CD4-positive, alpha-beta memory T cell (primary cell): Measurements from ENCODE around the gene EIF2B4. TPM values are rescaled to one million over a fixed set of nuclear protein-coding genes. Genes with fewer than 3 reads are reported as not detected.

ENCODE experiments used
- CTCF ChIA-PET: fragments of 350-600 bp; sonication (Branson Sonifier 250); formaldehyde crosslinking; loops from one replicate; lab custom pipeline; 2021; ENCODE audit warnings: inconsistent platforms; ENCODE audit not compliant: partially characterized antibody; lab: Charles Lee
- POLR2A ChIA-PET: fragments of 350-600 bp; sonication (Branson Sonifier 250); formaldehyde crosslinking; loops from one replicate; lab custom pipeline; 2021; ENCODE audit not compliant: partially characterized antibody; lab: Charles Lee
- DNase-seq, 5 donors: peaks; one replicate each; pipeline versions ENCODE4 v3.0.0 to v3.0.0-alpha.2; 2020 to 2022; ENCODE audit warnings: mixed read lengths in 1 of 5
- H3K27ac ChIP-seq: one replicate; pipeline ENCODE4 v1.7.0; 2013; ENCODE audit warnings: low read depth, low read length
- H3K27me3 ChIP-seq: 2 replicates; pipeline ENCODE4 v1.7.0; 2013; ENCODE audit warnings: mild to moderate bottlenecking, low read length, moderate library complexity; ENCODE audit not compliant: insufficient read depth
- H3K36me3 ChIP-seq: 2 replicates; pipeline ENCODE4 v1.7.0; 2013; ENCODE audit warnings: mild to moderate bottlenecking, low read length, moderate library complexity; ENCODE audit not compliant: insufficient read depth
- H3K4me1 ChIP-seq: 2 replicates; pipeline ENCODE4 v1.7.0; 2013; ENCODE audit warnings: mild to moderate bottlenecking, low read length, moderate library complexity; ENCODE audit not compliant: insufficient read depth
- H3K4me3 ChIP-seq, 2 donors: one replicate each; pipeline ENCODE4 v1.7.0; 2013; ENCODE audit warnings: low read length in 2 of 2, mild to moderate bottlenecking in 1 of 2
- H3K9me3 ChIP-seq, 2 donors: one replicate each; pipeline ENCODE4 v1.7.0; 2013; ENCODE audit warnings: low read length in 2 of 2, control low read depth in 1 of 2; ENCODE audit not compliant: control insufficient read depth in 1 of 2
- H3K27ac Mint-ChIP-seq, 7 donors: one replicate each; pipeline ENCODE4 v1.8.0; 2020 to 2021; ENCODE audit warnings: mixed read lengths in 7 of 7, mild to moderate bottlenecking in 6 of 7, inconsistent platforms in 3 of 7, moderate library complexity in 3 of 7
- H3K27me3 Mint-ChIP-seq, 2 donors: one replicate each; pipeline ENCODE4 v1.8.0; 2020 to 2021; ENCODE audit warnings: mixed read lengths in 2 of 2
- H3K36me3 Mint-ChIP-seq, 2 donors: one replicate each; pipeline ENCODE4 v1.8.0; 2020 to 2021; ENCODE audit warnings: mixed read lengths in 2 of 2, inconsistent platforms in 1 of 2, mild to moderate bottlenecking in 1 of 2
- H3K4me1 Mint-ChIP-seq, 4 donors: one replicate each; pipeline ENCODE4 v1.8.0; 2020 to 2021; ENCODE audit warnings: mixed read lengths in 4 of 4, mild to moderate bottlenecking in 1 of 4
- H3K4me3 Mint-ChIP-seq, 8 donors: one replicate each; pipeline ENCODE4 v1.8.0; 2020 to 2021; ENCODE audit warnings: mixed read lengths in 8 of 8, mild to moderate bottlenecking in 7 of 8, moderate library complexity in 6 of 8, inconsistent platforms in 3 of 8
- H3K9me3 Mint-ChIP-seq, 8 donors: one replicate each; pipeline ENCODE4 v1.8.0; 2020 to 2021; ENCODE audit warnings: mixed read lengths in 8 of 8, mild to moderate bottlenecking in 5 of 8, inconsistent platforms in 3 of 8, moderate library complexity in 1 of 8
- intact Hi-C: fragments of 100-400 bp; cut with micrococcal nuclease; formaldehyde crosslinking; loops from one replicate; pipeline ENCODE4 v1.15.1; 2023
- polyA plus RNA-seq, 2 donors: library from polyadenylated mRNA; unstranded; fragments of 300-500 nt; fragmentation: Illumina TruSeq; gene quantifications; one replicate each; pipeline ENCODE4 v1.2.3, GENCODE V29; 2021
- total RNA-seq, 2 experiments: library from RNA; stranded (reverse); gene quantifications; one replicate each; pipeline ENCODE4 v1.2.3, GENCODE V29; 2021

The EIF2B4 gene
- total and polyA plus RNA-seq, 4 experiments from 2014 or later, result 33.4 to 56.0 (median 41.8) TPM

- intact Hi-C loops, result loop anchor here (1.0 to 2.0 kb wide), 6 partner anchors 11 to 282 kb away; partner anchors contain the start of genes EIF2B4, GTF3C2, NRBP1 and PPM1G
- peak within 1 kb of the TSS; percentile 78 for H3K27ac ChIP-seq
- peaks cover 15 to 36% (median 25%) of the 10 kb centered on the region in 4 donors for H3K4me1 Mint-ChIP-seq
- no peaks in the 10 kb centered on the region for H3K27me3 ChIP-seq
- no peaks in the 10 kb centered on the region for H3K9me3 ChIP-seq
- ChIA-PET CTCF (interaction anchor here (1.5 kb wide), 1 partner anchor 11 kb away, joined by 6 read pairs; the partner anchor contains the start of gene EIF2B4), POLR2A (interaction anchor here (0.6 to 4.4 kb wide), 10 partner anchors 8 to 329 kb away, joined by 3 to 106 read pairs (median 11); partner anchors contain the start of genes AGBL5, EIF2B4, GTF3C2 and MPV17)
- H3K4me1 ChIP-seq, result peaks cover 20% of the 10 kb centered on the region
- H3K27me3 Mint-ChIP-seq, result no peaks in the 10 kb centered on the region
- peaks cover 62% of the 10 kb centered on the region for H3K36me3 ChIP-seq
- peak; percentile 81 to 89 (median 83) for DNase-seq
- peaks cover 46 to 74% of the 10 kb centered on the region in 2 donors for H3K36me3 Mint-ChIP-seq
- peak within 1 kb of the TSS; percentile 66 to 79 for H3K4me3 ChIP-seq
- H3K27ac Mint-ChIP-seq, result peak within 1 kb of the TSS; percentile 92 to 97 (median 95)
- H3K4me3 Mint-ChIP-seq, result peak within 1 kb of the TSS; percentile 89 to 93 (median 90)
- peaks cover 0 to 1% (median 0%) of the 10 kb centered on the region in 8 donors for H3K9me3 Mint-ChIP-seq
These were observed 10.7 kb upstream of the EIF2B4 start, which contains the start of gene ZNF513 for GRCh38 chr2:27380626-27381545. Gene ZNF513, minus strand, starts transcription at chr2:27380734. Its CDS starts 208 bp downstream, at chr2:27380526.

GRCh38 chr2:27379836-27380625 is 9.9 kb upstream of the EIF2B4 start:
- intact Hi-C loops, result loop anchor here (1.0 to 2.0 kb wide), 6 partner anchors 10 to 283 kb away; partner anchors contain the start of genes EIF2B4, GTF3C2, NRBP1 and PPM1G
- Mint-ChIP-seq H3K4me1 (peaks cover 15 to 36% (median 25%) of the 10 kb centered on the region in 4 donors), H3K27me3 (no peaks in the 10 kb centered on the region), H3K4me3 (peak overlapping the region; percentile 89 to 93 (median 90)), H3K36me3 (peaks cover 42 to 75% of the 10 kb centered on the region in 2 donors), H3K27ac (peak overlapping the region; percentile 92 to 97 (median 95)), H3K9me3 (peaks cover 0 to 1% (median 0%) of the 10 kb centered on the region in 8 donors)
- peak overlapping the region; percentile 78 for H3K27ac ChIP-seq
- peak overlapping the region; percentile 66 to 79 for H3K4me3 ChIP-seq
- peaks cover 20% of the 10 kb centered on the region for H3K4me1 ChIP-seq
- H3K27me3 ChIP-seq, result no peaks in the 10 kb centered on the region
- POLR2A ChIA-PET, result interaction anchor here (0.8 to 4.4 kb wide), 14 partner anchors 9 to 1346 kb away, joined by 3 to 106 read pairs (median 4); partner anchors contain the start of genes AGBL5, EIF2B4, GTF3C2 and MPV17
- peaks cover 63% of the 10 kb centered on the region for H3K36me3 ChIP-seq
- CTCF ChIA-PET, result interaction anchor here (0.8 to 1.8 kb wide), 3 partner anchors 10 to 49 kb away, joined by 3 to 8 read pairs (median 6); partner anchors contain the start of genes EIF2B4, NRBP1, PPM1G and SNX17
- no peaks in the 10 kb centered on the region for H3K9me3 ChIP-seq
- peak; percentile 23 to 71 (median 30) for DNase-seq

GRCh38 chr2:27379383-27379835 is 9.3 kb upstream of the EIF2B4 start:
- no peak for DNase-seq
- no peaks in the 10 kb centered on the region for H3K27me3 ChIP-seq
- peaks cover 41 to 78% of the 10 kb centered on the region in 2 donors for H3K36me3 Mint-ChIP-seq
- H3K36me3 ChIP-seq, result peaks cover 63% of the 10 kb centered on the region
- intact Hi-C loops, result no loop called here
- H3K4me1 ChIP-seq, result peaks cover 20% of the 10 kb centered on the region
- ChIA-PET POLR2A (interaction anchor here (0.7 to 4.4 kb wide), 11 partner anchors 8 to 1346 kb away, joined by 3 to 106 read pairs (median 4); partner anchors contain the start of genes EIF2B4, GTF3C2, MPV17 and NRBP1), CTCF (interaction anchor here (0.8 to 1.8 kb wide), 3 partner anchors 9 to 49 kb away, joined by 3 to 8 read pairs (median 6); partner anchors contain the start of genes EIF2B4, NRBP1, PPM1G and SNX17)
- peak overlapping the region; percentile 66 to 79 for H3K4me3 ChIP-seq
- peaks cover 15 to 40% (median 27%) of the 10 kb centered on the region in 4 donors for H3K4me1 Mint-ChIP-seq
- peaks cover 0 to 1% (median 0%) of the 10 kb centered on the region in 8 donors for H3K9me3 Mint-ChIP-seq
- no peaks in the 10 kb centered on the region for H3K9me3 ChIP-seq
- peak overlapping the region; percentile 89 to 93 (median 90) for H3K4me3 Mint-ChIP-seq
- peak overlapping the region; percentile 92 to 97 (median 95) for H3K27ac Mint-ChIP-seq
- no peaks in the 10 kb centered on the region for H3K27me3 Mint-ChIP-seq
- H3K27ac ChIP-seq, result peak overlapping the region; percentile 78

GRCh38 chr2:27378809-27379290 is 8.7 kb upstream of the EIF2B4 start:
- H3K9me3 ChIP-seq, result no peaks in the 10 kb centered on the region
- H3K4me1 Mint-ChIP-seq, result peaks cover 15 to 40% (median 27%) of the 10 kb centered on the region in 4 donors
- peaks cover 63% of the 10 kb centered on the region for H3K36me3 ChIP-seq

GRCh38 chr2:27378096-27378808 is 8.1 kb upstream of the EIF2B4 start:
- Histone ChIP-seq H3K27me3 (no peaks in the 10 kb centered on the region), H3K4me3 (no peak overlapping the region), H3K36me3 (peaks cover 61% of the 10 kb centered on the region), H3K27ac (no peak overlapping the region), H3K4me1 (peaks cover 20% of the 10 kb centered on the region), H3K9me3 (no peaks in the 10 kb centered on the region)
- Mint-ChIP-seq H3K4me3 (no peak overlapping the region), H3K27me3 (no peaks in the 10 kb centered on the region), H3K9me3 (peaks cover 0 to 1% (median 0%) of the 10 kb centered on the region in 8 donors), H3K4me1 (peaks cover 18 to 45% (median 28%) of the 10 kb centered on the region in 4 donors), H3K27ac (peak overlapping the region in 3 of 7 donors; percentile 23 to 78 (median 27)), H3K36me3 (peaks cover 30 to 77% of the 10 kb centered on the region in 2 donors)
- CTCF ChIA-PET, result interaction anchor here (1.8 kb wide), 1 partner anchor 32 kb away, joined by 6 read pairs; the partner anchor contains the start of gene PPM1G
- POLR2A ChIA-PET, result interaction anchor here (0.7 to 4.4 kb wide), 5 partner anchors 8 to 51 kb away, joined by 3 to 106 read pairs (median 44); partner anchors contain the start of genes EIF2B4, GTF3C2, NRBP1 and PPM1G
- no peak for DNase-seq
- intact Hi-C loops, result no loop called here

More at GRCh38 chr2:27378809-27379290, 8.7 kb upstream of the EIF2B4 start:
- DNase-seq, result no peak
- ChIA-PET CTCF (interaction anchor here (0.8 to 1.8 kb wide), 3 partner anchors 9 to 50 kb away, joined by 3 to 8 read pairs (median 6); partner anchors contain the start of genes EIF2B4, NRBP1, PPM1G and SNX17), POLR2A (interaction anchor here (0.7 to 4.4 kb wide), 10 partner anchors 8 to 307 kb away, joined by 3 to 106 read pairs (median 7); partner anchors contain the start of genes EIF2B4, GTF3C2, MPV17 and NRBP1)
- H3K27me3 Mint-ChIP-seq, result no peaks in the 10 kb centered on the region
- peak overlapping the region; percentile 58 to 97 (median 95) for H3K27ac Mint-ChIP-seq
- peaks cover 0 to 1% (median 0%) of the 10 kb centered on the region in 8 donors for H3K9me3 Mint-ChIP-seq
- peaks cover 20% of the 10 kb centered on the region for H3K4me1 ChIP-seq
- no peak overlapping the region for H3K4me3 ChIP-seq
- no peaks in the 10 kb centered on the region for H3K27me3 ChIP-seq
- peaks cover 36 to 77% of the 10 kb centered on the region in 2 donors for H3K36me3 Mint-ChIP-seq
- peak overlapping the region; percentile 78 for H3K27ac ChIP-seq
- intact Hi-C loops, result no loop called here
- H3K4me3 Mint-ChIP-seq, result peak overlapping the region in 5 of 8 donors; percentile 89 to 93 (median 90)
